Skeletal muscle cell (primary cell): Measurements from ENCODE around the gene QRSL1.
A peak's percentile ranks its signal among the peaks of the same experiment; 100 is the strongest.
"Not testable (repeated sequence)": the region's sequence is repeated elsewhere in the genome, so short reads cannot be mapped to it uniquely, and the experiment has no call there.

Source experiments
- DNase-seq: peaks from one replicate; pipeline ENCODE4 v3.0.0-alpha.2; 2010; ENCODE audit warnings: low read depth
- H3K4me3 ChIP-seq: 2 replicates; pipeline ENCODE4 v1.5.1; 2011; ENCODE audit warnings: low read depth, mild to moderate bottlenecking, control low read depth, low read length, moderate library complexity

QRSL1 gene

DNA sequence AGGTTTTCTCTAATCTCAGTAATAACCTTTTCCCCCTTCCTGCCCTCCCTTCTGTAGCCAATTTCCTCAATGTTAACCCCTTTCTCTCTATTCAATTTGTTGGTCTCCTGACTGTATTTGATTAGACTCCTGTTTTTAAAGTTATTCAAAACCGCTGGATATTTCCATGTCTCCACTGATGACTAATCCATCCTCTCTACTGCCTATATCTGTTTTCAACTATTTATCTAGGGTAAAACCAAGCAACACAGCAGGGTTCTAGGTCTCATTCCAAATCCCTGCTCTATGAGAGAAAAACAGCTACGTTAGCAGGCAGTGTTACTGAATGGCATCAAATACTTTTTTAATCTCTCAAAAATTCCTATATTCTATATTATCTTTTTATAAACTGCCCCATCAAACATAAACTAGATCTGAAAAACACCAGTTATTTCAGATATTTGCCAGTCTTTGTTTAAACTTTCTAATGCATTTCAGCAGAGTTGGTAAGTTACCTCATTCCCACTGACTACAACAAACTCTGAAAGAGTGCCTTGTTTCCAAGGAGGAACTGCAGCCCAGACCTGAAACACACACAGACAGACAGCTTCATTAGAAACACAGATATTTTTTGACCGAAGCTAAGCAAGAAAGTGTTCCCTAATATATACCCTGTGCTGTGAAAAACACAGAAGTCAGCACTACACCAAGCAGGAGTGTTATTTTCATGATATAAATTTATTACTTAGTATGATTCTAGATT lies 8.3 kb upstream of the QRSL1 start:
- DNase-seq: no peak
- no peak overlapping the region for H3K4me3 ChIP-seq

DNA sequence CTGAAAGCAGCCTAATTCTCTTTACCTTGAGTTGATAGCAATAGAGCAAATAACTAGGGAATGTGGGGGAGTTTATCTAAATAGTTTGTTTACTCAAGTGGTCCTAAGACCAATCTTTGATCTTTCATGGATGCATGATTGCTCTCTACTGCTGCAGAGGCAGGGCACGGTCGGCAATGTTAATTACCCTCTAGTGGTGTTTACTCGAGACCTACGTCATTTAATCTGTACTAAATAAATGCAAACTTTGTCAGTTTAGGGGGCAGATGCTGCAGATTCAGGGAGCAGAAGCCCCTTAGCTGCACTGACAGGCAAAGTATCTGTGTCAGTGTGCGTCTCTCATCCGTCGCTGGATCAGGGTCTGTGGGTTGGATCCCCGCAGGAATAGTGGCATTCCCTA lies 7.0 kb upstream of the QRSL1 start:
- DNase-seq: no peak
- no peak overlapping the region for H3K4me3 ChIP-seq

DNA sequence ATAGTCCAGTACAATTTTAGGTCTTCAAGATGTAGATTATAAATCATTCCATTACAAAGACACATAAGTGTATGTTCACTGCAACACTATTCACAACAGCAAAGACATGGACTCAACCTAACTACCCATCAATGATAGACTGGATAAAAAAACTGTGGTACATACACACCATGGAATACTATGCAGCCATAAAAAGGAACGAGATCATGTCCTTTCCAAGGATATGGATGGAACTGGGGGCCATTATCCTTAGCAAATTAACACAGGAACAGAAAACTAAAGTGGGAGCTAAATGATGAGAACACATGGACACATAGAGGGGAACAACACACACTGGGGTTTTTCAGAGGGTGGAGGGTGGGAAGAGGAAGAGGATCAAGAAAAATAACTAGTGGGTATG lies 6.3 kb upstream of the QRSL1 start:
- DNase-seq: no peak
- H3K4me3 ChIP-seq: no peak overlapping the region

DNA sequence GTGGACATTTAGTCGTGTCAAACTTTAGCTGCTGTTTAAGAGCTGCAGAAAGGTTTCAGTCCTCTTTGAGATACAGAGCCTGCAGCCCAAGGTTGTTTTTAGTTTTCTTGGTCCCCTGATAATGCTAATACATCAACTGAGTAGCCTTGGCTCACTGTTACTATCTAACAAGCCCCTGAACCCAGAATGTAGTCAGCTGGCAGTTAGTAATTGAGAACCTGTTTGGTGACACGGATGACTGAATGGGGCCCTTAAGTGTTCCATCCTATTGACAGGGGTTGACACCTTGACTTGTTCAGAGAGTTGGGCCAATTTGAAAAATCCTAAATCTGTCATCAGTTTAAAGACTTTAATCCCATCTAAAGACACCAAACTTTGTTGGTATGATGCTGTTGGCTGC lies 2.9 kb upstream of the QRSL1 start:
- no peak overlapping the region for H3K4me3 ChIP-seq
- no peak for DNase-seq

DNA sequence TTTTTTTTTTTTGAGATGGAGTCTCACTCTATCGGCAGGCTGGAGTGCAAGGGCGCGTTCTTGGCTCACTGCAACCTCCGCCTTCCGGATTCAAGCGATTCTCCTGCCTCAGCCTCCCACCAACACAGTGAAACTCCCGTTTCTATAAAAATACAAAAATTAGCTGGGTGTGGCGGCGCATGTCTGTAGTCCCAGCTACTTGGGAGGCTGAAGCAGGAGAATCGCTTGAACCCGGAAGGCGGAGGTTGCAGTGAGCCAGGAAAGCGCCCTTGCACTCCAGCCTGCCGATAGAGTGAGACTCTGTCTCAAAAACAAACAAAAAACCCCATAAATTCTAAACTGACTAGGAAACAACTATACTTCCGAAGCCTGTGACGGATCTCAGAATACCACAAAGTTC lies 1.6 kb upstream of the QRSL1 start:
- not testable (repeated sequence) for DNase-seq, H3K4me3 ChIP-seq

DNA sequence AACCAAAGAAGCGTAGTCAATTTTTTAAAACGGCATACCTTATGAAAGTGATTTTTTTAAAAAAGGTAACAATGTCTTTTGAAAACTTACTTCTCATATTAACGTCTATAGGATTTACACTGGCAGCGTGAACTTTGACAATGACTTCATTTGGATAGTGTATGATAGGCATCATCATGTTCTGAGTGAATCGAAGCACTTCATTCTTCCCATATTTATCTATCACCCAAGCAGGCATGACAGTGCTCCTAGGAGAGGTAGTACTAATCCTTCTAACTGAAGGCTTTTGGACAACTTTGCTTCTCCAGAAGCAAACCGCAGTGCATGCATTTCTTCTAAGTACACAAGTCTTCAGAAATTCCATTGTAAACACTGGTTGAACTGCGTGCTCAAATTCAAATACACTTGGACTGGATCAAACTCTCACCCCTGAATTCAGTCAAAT lies 698 bp upstream of the QRSL1 start:
- DNase-seq: no peak
- peak overlapping the region; percentile 75 for H3K4me3 ChIP-seq

DNA sequence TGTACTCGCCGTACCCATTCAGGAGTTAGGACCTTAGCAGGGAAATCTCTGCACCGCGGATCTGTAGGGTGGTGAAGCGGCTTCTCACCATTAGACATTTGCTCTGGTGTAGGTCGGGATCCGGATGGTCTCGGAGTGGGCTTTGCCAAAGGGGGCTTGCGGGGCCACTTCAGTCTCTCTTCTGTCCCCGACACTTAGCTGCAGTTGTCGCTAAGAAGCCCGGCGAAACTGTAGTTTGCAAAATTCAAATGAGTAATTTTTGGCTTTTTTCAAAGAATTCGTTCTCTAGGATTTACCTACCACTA lies 433 bp downstream of the QRSL1 start:
- H3K4me3 ChIP-seq: peak overlapping the region; percentile 75
- DNase-seq: no peak

DNA sequence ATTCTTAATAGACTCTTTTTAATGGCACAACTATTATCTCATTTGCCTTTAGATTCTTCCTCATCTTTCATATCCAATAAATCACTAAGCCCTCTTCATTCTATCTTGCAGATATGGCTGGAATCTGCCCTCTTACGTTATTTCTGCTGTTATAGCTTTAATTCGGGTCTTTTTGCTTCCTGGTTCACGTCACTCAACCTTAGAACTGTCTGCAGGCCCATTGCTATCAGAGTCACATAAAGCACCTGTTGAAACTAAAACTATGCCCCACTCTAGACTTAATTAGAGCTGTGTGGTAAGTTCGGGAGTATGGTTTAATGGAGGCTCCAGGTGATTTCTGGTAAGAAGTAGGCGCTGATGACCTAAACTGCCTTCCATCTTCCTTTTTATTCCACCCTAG lies 988 bp downstream of the QRSL1 start:
- DNase-seq: no peak

DNA sequence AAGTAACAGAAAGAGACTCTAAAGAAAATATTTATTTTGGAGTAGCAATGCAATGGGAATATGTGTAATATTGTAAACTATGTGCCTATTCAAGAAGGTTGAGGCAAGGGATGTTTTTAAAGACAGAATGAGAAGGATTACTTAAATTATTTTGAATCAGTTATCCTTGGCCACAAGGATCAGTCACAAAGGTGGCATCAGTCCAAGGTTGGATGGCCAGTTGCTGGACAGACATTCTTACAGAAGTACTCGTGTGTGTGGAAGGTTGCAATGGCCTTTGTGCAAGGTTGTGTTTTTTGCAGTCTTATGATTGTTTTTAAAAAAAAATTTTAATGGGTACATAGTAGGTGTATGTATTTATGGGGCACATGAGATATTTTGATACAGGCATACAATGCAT lies 2.0 kb downstream of the QRSL1 start:
- no peak overlapping the region for H3K4me3 ChIP-seq
- DNase-seq: no peak

More for the DNA sequence above, 988 bp downstream of the QRSL1 start:
- peak overlapping the region; percentile 75 for H3K4me3 ChIP-seq

DNA sequence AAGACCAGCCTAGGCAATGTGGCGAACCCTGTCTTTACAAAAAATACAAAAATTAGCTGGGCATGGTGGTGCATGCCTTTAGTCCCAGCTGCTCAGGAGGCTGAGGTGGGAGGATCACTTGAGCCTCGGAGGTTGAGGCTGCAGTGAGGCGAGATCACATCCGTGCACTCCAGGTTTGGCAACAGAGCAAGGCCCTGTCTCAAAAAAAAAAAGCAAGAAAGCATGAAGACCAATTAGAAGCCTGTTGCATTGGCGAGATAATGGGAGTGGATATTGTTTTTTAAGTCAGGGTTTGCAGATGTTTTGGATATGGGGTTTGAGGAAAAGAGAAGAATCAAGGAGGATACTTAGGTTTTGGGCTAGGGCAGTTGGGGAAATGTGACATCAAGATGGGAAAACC lies 5.2 kb downstream of the QRSL1 start:
- DNase-seq: no peak
- no peak overlapping the region for H3K4me3 ChIP-seq

DNA sequence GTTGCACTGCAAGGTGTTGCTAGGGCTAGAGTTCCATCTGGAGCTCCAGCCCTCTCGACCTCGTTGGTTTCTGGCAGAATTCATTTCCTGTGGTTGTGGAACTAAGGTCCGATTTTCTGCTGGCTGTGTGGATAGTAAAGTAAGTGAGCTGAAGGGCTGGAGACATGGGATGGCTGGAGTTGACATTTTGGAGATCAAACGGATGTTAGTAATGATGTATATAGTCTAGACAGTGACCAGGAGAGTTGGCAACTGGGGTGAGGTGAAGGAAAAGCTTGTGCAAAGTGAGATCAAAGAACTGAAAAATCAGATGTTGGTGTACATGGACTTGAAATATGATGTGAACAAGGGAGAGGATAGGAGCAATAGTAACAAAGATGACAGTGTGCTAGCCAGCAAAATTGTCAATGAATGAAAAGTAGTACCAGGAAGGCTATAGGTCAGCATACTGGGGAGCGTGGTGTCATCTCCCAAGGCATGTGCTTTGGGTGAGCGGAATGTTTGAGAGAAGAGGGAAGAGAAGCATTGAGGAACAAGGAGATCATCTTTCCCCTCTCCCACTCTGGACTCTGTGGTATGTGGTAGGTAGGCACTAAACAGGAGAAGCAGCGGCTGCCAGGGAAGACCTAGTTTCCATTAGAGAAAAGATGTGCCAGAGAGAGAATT lies 7.8 kb downstream of the QRSL1 start:
- DNase-seq: no peak
- H3K4me3 ChIP-seq: no peak overlapping the region

DNA sequence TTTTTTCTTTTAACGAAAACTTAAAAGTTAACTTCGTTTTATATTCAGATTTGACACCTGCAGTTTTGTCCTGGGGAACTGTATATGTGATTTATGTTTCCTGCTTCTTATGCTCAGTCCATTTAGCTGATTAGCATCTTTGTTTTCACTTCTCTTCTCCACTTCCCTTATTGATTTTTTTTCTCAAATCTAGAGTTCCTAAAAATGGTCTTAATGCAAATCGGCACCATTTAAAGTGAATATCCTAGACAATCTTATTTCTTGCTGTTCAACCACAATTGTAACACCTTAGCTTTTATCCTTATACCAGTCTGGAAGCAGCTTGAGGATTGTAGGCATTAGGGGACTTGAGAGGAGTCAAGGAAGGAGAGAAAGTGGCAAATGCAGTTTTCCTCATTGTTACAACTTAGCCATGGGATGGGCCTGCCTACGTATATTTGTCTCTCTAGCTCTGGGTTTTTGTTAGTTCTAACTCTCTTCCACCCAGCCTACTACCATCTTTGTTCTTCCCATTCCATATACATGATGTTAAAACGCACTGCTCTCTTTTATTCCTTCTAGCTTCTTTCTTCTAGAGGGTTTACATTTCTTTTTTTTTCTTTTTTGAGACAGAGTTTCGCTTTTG lies 8.5 kb downstream of the QRSL1 start:
- no peak for DNase-seq
- H3K4me3 ChIP-seq: no peak overlapping the region

DNA sequence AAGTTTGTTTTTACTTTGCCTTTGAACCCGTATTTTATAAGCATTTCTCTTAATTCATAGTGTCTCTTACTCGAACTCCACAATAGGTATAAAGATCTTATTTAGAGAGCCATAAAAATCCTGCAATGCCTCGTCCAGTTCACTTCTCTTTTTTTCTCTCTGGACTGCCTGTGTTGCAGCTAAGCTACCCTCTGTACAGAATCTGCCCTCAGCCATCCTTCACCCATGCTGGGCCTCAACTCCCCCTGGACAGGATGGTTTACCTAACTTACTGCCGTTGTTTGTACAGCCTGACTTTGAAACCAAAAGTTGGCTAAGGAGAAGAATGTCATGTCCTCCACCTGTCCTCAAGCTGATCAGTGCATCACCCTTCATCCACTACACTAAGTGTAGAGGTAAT lies 10.4 kb downstream of the QRSL1 start:
- no peak for DNase-seq
- H3K4me3 ChIP-seq: no peak overlapping the region

DNA sequence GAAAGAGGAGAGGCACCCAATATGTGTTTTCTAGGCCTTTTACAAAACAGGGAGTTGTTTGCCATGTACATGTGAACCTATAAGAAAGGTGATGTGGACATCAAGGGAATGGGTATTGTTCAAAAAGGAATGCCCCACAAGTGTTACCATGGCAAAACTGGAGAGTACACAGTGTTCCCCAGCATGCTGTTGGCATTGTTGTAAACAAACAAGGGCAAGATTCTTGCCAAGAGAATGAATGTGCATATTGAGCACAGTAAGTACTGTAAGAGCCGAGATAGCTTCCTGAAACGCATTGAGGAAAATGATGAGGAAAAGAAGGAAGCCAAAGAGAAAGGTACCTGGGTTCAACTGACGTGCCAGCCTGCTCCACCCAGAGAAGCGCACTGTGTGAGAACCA lies 13.1 kb downstream of the QRSL1 start:
- no peak for DNase-seq
- H3K4me3 ChIP-seq: no peak overlapping the region

DNA sequence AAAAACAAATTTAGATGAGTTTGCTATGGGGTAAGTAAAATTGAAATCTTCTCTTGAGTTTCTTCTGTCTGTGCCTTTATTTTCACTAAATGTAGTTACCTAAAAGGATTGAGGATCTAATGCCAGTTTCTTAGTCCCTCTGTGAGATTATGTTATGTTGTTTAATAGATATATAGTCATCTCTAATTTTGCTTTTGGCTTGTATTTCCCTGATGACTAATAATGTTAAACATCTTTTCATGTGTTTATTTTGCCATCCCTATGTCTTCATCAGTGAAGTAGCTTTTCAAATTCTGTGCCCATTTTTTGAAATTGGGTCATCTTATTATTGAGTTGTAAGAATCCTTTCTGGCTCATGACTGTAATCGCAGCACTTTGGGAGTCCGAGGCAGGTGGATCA lies 13.7 kb downstream of the QRSL1 start:
- no peak for DNase-seq

DNA sequence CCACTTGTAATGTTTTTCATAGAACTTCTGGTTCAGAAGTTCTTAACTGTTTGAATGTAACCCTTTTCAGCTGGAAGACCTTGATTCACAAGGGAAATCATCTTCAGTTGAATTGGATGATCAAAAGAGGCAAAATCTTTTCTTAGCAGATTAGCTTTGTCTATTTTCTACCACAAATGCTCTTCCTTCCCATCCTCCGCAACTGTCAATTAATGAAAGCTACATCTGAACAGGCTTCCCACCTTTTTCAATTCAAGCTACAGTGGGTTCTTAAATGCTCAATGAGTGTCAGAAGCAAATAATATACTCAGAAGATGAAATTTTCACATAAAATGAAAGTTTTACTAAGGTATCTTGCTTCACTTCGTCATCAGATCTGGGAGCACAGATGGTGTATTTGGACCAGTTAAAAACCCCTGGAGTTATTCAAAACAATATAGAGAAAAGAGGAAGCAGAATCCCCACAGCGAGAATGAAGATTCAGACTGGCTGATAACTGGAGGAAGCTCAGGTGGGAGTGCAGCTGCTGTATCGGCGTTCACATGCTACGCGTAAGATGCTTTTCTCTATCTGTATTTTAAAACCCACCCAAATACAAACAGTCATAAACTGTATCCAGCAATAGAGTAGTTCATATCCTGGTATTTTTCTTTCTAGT lies 19.4 kb downstream of the QRSL1 start:
- no peak overlapping the region for H3K4me3 ChIP-seq
- no peak for DNase-seq

More for the DNA sequence above, 13.7 kb downstream of the QRSL1 start:
- H3K4me3 ChIP-seq: no peak overlapping the region

DNA sequence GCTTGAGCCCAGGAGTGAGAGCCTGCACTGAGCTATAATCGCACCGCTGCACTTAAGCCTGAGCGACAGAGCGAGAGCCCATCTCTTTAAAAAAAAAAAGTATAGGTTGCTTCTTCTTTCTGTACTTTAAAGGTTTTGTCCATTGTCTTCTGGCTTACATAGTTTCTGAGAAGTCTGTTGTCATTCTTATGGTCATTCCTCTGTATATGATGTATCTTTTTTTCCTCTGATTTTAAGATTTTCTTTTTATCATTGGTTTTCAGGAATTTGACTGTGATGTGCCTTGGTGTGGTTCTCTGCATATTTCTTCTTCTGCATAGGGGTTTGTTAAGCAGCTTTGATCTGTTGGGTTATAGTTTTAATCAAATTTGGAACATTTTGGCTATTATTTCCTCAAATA lies 29.1 kb downstream of the QRSL1 start:
- no peak overlapping the region for H3K4me3 ChIP-seq
- no peak for DNase-seq

DNA sequence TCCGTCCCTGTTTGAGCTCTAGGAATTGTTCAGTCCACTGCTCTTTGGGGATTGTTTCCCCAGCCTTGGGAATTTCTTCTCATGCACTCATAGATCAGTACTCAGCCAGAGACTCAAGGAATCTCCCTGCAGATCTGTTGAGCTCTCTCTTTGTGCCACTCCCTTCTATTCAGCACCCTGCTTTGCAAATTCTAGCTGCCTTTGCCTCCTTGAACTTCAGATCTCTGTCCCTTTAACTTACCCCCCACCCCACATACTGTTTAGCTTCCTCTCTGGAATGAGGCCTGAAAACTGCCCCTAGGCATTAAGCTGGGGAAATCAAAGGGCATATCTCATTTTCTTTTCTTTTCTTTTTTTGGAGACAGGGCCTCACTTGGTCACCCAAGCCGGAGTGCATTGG lies 30.5 kb downstream of the QRSL1 start:
- DNase-seq: no peak
- H3K4me3 ChIP-seq: no peak overlapping the region

DNA sequence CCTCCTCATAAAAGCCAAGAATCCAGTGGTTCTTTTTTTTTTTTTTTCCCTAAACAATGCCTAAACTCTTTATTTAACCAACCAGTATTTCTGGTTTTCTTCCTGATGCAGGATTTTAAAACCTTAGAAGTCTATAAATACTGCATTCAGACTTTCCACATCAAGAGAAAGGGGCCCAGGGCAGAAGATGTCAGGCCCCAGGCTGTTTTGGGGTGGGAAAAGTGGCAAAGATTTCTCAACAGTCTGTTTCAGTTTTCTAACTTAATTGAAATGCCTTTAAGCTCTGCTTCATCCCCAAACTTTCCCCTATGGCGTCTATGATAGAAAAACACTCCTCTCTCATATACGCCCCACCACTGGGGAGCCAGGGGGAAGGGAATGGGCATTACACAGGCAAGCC lies 33.1 kb downstream of the QRSL1 start:
- no peak overlapping the region for H3K4me3 ChIP-seq
- DNase-seq: no peak

DNA sequence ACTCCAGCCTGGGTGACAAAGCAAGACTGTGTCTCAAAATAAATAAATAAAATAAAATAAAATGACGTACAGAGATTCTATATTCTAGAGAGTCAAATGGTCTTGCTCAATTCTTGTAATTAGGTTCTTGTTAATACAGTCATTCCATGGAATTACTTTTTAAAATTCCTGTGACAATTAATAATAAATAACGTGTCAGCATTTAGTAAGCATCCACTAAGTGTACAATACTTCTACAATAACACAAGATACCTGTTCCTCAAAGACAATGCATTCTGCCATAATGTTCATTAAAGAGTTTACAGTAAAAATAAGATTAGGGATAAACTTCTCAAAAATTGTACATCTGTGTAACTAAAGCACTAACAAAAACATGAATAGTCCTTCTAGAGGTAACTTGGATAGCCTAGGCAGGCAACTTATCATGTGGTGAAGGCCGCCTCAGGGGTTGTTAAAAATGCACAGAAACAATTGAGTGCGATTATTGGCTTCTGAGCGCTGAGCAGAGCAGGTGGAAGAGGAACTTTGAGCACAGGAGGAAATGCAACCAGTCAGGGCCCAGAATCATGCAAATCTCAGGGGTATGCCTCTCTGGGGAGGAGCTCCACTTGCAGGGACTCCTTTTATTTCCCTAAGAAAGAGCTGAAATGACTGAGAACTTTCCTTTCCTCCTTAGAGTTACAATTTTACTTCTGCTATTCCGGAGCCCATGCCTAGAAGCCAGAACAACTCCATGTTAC lies 37.1 kb downstream of the QRSL1 start:
- H3K4me3 ChIP-seq: no peak overlapping the region
- no peak for DNase-seq
